HG03175 (cell line): ENCODE measurements around the gene RDH14.

Source experiments
- ATAC-seq: cut with Tn5 transposase; IDR thresholded peaks from one replicate; pipeline ENCODE4 v1.9.1; 2021; ENCODE audit warnings: mild to moderate bottlenecking, moderate library complexity; ENCODE audit not compliant: unreplicated experiment

RDH14 gene

DNA sequence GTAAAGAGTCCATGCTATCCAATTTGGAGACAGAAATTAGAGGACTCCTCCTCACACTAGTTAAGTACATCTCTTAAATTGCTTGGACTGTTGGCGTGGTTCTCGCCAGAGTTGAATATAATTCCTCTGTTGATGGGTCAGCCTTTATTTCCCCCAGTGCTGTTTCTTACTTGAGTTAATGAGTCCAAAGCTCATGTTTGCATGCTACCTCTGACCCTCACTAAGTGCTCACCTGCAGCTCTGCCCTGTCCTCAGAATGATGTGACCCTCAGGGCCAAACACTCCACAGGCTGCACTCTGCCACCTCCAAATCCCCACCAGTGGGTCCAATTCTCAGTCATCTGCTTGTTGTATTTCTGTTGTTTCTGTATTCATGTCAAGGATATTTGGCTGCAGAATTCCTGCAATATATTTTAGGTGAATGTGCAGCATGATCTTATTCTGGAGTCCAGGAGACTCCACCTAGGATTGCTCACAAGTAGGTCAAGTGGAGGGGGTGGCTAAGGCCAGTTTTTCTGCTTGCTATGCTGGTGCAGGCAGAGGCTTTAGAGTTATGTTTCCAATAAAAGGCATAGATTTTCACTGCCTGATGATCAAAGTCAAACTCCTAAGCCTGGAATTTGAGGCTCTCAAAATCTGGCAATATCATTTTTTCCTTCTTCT is 37.8 kb downstream of the RDH14 start:
- ATAC-seq = no peak

DNA sequence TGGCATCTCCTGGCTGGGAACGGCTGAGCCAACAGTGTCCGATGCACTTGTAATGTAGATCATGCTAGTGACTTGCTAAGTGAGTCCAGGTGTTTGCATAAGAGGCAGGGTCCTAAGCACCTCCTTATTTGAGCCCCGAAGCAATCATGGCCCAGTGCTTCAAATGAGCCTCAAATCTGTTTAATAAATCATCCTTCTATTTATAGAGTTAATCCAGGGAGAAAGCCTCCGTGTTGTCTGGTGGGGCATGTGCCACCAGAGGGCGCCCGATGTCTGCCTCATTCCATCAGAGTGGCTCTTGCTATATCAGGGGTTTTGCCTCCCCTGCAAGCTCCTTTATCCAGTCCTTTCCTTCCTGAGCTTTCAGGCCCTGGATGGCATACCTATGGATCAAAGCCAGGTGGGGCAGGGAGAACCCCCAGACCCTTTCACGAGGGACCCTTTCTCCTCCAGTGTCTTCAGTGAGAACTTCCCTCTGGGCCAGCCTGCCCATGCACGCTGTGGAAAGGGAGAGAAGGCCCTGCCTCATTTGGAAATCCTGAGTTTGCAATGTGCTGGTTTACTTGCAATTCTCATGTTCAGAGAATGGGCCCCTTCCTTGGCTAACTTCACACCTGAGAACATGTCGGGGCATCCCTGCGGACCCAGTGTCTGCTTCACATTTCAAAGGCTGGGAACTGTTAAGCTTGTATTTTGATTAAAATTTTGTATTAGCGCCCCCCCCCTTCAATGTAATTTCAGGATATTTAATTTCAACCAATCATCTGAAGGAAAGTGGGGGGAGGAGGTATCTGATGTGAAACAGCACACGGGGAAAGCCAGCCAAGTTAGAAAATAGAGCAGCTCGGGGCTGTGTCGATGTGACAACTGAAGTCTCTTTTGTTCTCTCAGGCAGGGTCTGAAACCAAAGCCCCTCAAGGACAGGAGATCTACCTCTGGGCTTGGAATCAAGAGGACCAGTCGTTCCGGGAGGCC is 39.7 kb downstream of the RDH14 start:
- ATAC-seq = peak; percentile 77

DNA sequence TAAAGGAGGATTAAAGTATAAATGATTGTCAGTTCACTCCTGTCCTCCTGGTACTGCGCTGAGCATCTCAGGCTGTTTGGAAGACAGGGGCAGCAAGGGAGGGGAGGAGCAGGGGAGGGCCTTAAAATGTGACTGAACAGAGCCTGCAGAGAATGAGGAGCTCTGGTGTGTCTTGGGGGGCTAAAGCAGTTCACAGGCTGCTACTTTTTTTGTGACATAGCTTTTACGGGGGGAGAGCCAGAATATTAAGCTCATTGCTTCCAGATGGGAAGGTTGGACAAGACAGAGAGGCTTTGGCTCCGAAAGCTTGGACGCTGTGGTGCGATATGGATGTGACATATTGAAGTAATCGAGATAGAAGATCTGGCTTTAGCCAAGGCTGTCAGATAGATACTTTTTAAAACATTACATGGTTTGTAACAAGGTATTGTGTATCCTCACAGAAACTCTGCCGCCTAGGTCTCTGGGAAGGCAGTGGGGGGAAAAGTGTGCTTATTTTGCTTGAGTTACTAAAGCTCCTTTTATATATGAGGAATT is 40.5 kb downstream of the RDH14 start:
- no peak for ATAC-seq

DNA sequence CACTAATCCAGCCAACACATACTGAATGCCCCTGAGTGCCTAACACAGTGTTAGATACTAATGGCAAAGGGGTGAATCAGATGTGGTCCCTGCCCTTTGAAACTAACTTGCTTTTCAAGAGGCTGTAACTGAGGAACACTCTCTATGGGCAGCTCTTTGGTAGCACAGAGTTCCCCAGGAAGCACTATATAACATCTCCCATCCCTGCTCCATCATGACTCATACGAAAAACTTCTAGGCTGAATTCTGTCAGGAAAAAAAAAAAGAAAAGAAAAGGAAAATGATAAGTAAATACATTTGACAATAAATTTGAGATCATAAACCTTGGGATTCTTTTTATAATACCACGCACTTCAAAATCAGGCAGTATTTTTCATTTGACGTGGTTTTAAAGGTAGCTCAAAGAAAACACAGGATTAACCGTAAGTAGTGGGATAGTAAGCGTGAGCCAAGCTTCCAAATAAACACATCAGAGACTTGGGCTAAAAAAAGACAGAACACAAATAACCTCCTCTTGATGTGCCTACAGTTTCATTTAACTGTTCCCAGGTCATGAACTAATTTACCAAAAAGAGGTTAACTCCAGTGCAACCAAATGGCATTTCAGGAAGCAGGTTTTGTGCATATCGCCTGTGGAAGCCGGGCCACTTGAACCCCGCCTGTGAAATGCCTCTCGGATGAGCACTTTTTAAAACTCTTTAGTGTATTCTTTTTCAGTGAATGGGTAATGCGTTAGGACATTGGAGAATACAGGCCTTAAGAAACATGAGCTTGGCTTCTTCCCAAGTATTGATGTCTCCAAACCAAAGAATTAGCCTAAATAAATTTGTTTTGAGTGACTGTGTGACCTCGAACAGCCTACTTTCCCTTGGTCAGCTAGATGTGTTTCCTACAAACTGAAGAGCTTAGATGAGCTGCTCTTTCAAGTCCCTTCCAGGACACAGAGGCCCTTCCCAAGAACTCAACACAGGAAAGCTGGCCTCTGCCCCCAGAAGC is 42.0 kb downstream of the RDH14 start:
- ATAC-seq = no peak

DNA sequence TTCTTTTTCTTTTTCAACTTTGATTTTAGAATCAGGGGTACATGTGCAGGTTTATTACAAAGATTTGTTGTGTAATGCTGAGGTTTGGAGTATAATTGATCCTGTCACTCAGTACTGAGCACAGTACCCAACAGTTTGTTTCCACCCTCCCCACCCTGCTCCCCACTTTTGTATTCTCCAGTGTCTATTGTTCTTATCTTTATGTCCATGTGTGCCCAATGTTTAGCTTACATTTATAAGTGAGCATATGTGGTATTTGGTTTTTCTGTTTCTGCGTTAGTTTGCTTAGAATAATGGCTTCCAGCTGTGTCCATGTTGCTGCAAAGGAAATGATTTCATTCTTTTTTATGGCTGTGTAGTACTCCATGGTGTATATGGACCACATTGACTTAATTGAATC is 43.1 kb downstream of the RDH14 start:
- ATAC-seq = no peak

DNA sequence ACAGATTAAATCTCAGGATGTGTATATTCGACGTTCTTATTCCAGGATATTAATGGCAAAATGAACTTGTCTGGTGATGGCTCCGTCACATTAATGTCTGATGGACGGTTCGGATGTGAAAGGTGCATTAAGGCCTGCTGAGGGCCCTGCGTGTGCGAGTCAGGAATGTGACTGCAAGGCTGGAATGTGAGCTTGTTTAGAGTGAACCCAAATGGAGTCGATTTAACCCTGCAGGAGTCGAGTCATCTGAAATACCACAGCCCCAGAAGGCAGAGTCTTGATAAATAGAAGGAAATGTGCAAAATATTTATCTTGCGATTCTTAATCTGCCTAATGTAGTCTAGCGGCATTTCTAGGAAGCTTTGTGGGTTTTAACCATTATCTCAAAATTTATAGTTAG is 44.3 kb downstream of the RDH14 start:
- no peak for ATAC-seq

DNA sequence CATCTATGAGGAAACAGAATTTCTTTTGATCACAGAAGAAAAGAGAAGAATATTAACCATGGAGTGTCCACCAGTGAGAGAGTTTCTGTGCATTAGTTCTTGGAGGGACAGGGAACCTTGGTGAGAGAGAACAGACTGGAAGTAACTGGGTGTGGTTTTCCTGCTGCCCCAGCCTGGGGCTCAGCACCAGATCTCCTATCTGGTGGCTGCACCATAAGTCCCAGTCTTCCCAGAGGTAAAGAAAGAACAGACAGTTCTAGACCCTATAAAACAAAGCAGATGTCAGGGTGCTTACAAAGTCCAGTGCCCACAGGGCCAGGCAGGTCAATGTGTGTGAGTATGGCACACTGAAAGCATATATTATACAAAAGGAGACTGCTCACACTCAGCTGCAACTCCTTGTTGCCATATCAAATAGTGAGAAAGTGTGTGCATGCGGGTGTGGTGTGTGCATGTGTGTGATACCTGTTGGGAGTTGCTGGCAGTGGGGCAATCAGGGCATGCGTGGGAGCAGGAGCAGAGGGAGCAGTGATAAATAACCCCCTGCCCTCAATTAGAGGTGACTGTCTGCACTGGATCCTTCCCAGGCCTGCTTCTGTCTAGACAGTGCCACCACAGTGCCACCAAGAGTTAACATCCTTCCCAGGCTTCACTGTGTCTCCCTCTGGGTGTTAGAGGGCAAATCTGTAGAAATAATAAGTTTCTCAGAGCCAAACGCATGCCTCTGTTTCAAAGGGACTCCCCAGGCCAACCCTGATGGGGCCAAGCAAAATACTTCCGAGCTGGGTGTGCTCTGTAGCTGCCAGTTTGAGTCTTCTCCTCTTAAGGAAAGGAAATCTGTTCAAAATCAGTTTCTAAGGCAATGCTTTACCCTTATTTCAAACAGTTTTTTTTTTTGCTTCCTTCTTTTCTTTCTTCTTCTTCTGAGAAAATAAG is 45.7 kb downstream of the RDH14 start:
- ATAC-seq = no peak

DNA sequence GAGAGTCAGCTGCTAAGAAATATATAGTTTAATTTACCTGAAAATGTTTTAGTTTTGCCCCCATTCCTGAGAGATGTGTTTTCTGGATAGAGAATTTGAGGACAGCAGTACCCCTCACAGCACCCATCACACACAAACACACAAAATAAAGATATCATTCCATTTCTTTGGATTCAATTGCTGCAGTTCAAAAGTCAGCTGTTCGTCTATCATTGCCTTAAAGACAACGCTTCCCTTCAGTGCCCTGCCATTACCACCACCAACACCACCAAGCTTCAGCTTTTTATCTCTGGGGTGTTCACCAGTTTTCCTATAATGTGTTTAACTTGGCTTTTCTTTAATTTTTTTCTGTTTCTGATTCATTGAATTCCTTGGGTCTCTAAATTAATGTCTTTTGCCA is 49.7 kb downstream of the RDH14 start:
- ATAC-seq = no peak

DNA sequence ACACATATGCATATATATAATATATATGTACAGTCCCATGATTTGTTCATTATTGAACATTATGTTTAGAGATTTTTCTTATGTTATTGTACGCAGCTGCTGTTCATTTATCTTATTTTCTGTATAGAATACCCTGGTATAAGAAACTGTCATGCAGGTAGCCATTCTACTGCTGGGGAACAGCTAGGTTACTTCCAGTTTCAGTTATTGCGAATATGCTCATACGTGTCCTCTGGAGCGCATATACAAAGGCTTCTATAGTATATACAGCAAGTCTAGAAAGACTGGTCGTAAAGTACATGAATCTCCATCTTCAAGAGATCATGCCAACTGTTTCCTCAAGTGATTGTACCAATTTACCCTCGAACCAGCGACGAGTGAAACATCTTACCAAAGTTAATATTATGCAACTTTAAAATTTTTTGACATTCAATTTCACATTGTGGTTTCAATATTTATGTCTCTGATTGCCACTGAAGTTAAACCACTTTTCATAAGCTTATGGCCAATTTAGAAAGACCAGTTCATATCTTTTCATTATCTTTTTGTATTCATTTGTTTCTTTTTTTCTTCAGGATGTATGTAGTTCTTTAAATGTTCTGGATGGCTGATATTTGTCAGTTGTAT is 53.5 kb downstream of the RDH14 start:
- no peak for ATAC-seq

DNA sequence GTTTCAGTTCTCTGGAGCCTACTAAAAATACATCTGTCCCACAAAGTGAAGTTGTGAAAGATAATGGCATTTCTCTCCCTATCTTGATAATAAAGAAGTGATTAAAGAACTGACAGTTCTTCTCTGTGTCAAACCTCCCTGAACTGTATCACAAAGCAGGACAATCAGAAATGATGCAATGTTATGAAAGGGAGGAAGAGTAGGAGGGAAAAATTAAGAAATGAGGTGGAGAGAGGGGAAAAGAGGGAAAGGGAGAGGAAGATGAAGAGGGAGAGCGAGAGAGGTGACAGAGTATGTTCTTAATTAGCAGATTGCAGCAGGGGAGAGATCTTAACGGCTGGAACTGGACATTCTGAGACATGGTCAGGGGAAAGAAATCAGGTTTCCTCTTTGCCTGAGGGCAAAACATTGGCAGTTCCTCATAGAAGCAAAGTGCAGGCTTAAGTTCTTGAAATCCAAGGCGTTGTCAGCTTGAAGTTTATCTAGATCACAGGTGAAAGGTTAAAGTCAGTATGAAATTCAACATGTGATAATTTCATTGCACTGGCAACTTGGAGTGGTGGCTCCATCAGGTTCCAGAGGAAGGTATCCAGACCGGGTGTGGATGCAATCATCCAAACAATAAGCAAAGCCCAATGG is 54.6 kb downstream of the RDH14 start:
- ATAC-seq = no peak
